IMR-90 (cell line): ENCODE data around the gene TMEM204. TPM values are rescaled to one million over a fixed set of nuclear protein-coding genes. Genes with fewer than 3 reads are reported as not detected.

Experiments used
- ATAC-seq: fragments of 200-7000 bp; cut with Tn5 transposase; 2 replicates; pipeline ENCODE4 v1.9.1; 2020; ENCODE audit warnings: low read depth, mild to moderate bottlenecking, moderate library complexity
- BruUV-seq: library from RNA; stranded (reverse); fragments of 400-500 nt; replicated peaks from 2 replicates; lab custom pipeline; 2021; lab: Mats Ljungman, UMichigan
- CTCF ChIA-PET: fragments of 300-600 bp; formaldehyde crosslinking; extraction: SDS; loops from one replicate; lab custom pipeline; 2021; ENCODE audit warnings: antibody characterized with exemption; lab: Yijun Ruan, JAX
- POLR2A ChIA-PET: fragments of 300-600 bp; sonication (Branson Sonifier 250); formaldehyde crosslinking; loops from one replicate; lab custom pipeline; 2022; ENCODE audit warnings: antibody characterized with exemption; ENCODE audit not compliant: unreplicated experiment; lab: Charles Lee
- DNase-seq: peaks from one replicate; pipeline ENCODE4 v3.0.0; 2013
- H2AFZ ChIP-seq: replicated peaks from 2 replicates; pipeline ENCODE3; 2013; ENCODE audit warnings: low read length, mild to moderate bottlenecking; ENCODE audit not compliant: poor library complexity
- H2AK5ac ChIP-seq: 2 replicates; pipeline ENCODE4 v1.6.1; 2013; ENCODE audit warnings: low read depth, low read length, inconsistent platforms
- H2AK9ac ChIP-seq: replicated peaks from 2 replicates; pipeline ENCODE3; 2013; ENCODE audit warnings: mild to moderate bottlenecking, low read depth, low read length, moderate library complexity; ENCODE audit not compliant: poor library complexity
- H2BK120ac ChIP-seq: 2 replicates; pipeline ENCODE4 v1.6.1; 2013; ENCODE audit warnings: low read depth, low read length, inconsistent platforms
- H2BK15ac ChIP-seq: 3 replicates; pipeline ENCODE4 v1.6.1; 2013; ENCODE audit warnings: low read depth, low read length, inconsistent platforms
- H2BK20ac ChIP-seq: 2 replicates; pipeline ENCODE4 v1.6.1; 2013; ENCODE audit warnings: low read depth, mild to moderate bottlenecking, inconsistent platforms, low read length, moderate library complexity
- H2BK5ac ChIP-seq: 2 replicates; pipeline ENCODE4 v1.6.1; 2013; ENCODE audit warnings: mild to moderate bottlenecking, low read depth, low read length, inconsistent platforms; ENCODE audit not compliant: poor library complexity, severe bottlenecking
- H3K14ac ChIP-seq: replicated peaks from 2 replicates; pipeline ENCODE4 v1.6.1; 2013; ENCODE audit warnings: low read depth, low read length, inconsistent platforms
- H3K18ac ChIP-seq: 2 replicates; pipeline ENCODE4 v1.6.1; 2013; ENCODE audit warnings: low read depth, low read length, control low read depth
- H3K23ac ChIP-seq: 2 replicates; pipeline ENCODE4 v1.6.1; 2013; ENCODE audit warnings: low read depth, low read length, inconsistent platforms
- H3K27ac ChIP-seq: 2 replicates; pipeline ENCODE4 v1.5.1; 2013; ENCODE audit warnings: mild to moderate bottlenecking, control low read depth, low read length; ENCODE audit not compliant: insufficient read depth
- H3K27me3 ChIP-seq: 2 replicates; pipeline ENCODE4 v1.6.1; 2013; ENCODE audit warnings: low read length; ENCODE audit not compliant: control insufficient read depth, insufficient read depth
- H3K36me3 ChIP-seq: 2 replicates; pipeline ENCODE4 v1.6.1; 2013; ENCODE audit warnings: low read length, mixed read lengths; ENCODE audit not compliant: control insufficient read depth, insufficient read depth
- H3K4ac ChIP-seq: 2 replicates; pipeline ENCODE4 v1.6.1; 2013; ENCODE audit warnings: low read depth, low read length, inconsistent platforms
- H3K4me1 ChIP-seq: 2 replicates; pipeline ENCODE4 v1.6.1; 2013; ENCODE audit warnings: low read length, mixed read lengths; ENCODE audit not compliant: control insufficient read depth, insufficient read depth
- H3K4me2 ChIP-seq: 2 replicates; pipeline ENCODE4 v1.6.1; 2013; ENCODE audit warnings: low read depth, mild to moderate bottlenecking, control low read depth, low read length, moderate library complexity
- H3K4me3 ChIP-seq: 2 replicates; pipeline ENCODE4 v1.5.1; 2013; ENCODE audit warnings: low read depth, mild to moderate bottlenecking, control low read depth, low read length, moderate library complexity; ENCODE audit not compliant: insufficient read depth
- H3K56ac ChIP-seq: 2 replicates; pipeline ENCODE4 v1.6.1; 2013; ENCODE audit warnings: low read length, inconsistent platforms; ENCODE audit not compliant: insufficient read depth; ENCODE audit errors: extremely low read depth
- H3K79me1 ChIP-seq, 2 experiments: 2 replicates each; pipeline ENCODE4 v1.6.1; 2013; ENCODE audit warnings: low read length in 2 of 2, inconsistent platforms in 1 of 2, low read depth in 1 of 2
- H3K9ac ChIP-seq: 2 replicates; pipeline ENCODE4 v1.6.1; 2013; ENCODE audit warnings: low read depth, low read length, control low read depth
- H3K9me1 ChIP-seq: 2 replicates; pipeline ENCODE4 v1.6.1; 2013; ENCODE audit warnings: low read length, inconsistent platforms; ENCODE audit not compliant: insufficient read depth
- H3K9me3 ChIP-seq: 2 replicates; pipeline ENCODE4 v1.6.1; 2013; ENCODE audit warnings: low read length; ENCODE audit not compliant: control insufficient read depth, insufficient read depth
- H4K20me1 ChIP-seq: 2 replicates; pipeline ENCODE4 v1.6.1; 2013; ENCODE audit warnings: low read length, inconsistent platforms; ENCODE audit not compliant: insufficient read depth
- H4K5ac ChIP-seq: 2 replicates; pipeline ENCODE4 v1.6.1; 2013; ENCODE audit warnings: mild to moderate bottlenecking, low read depth, low read length, control low read depth
- H4K8ac ChIP-seq, 2 experiments: 2 replicates each; pipeline ENCODE4 v1.6.1; 2013; ENCODE audit warnings: low read depth in 2 of 2, low read length in 2 of 2, control low read depth in 1 of 2, inconsistent platforms in 1 of 2
- H4K91ac ChIP-seq: 2 replicates; pipeline ENCODE4 v1.6.1; 2013; ENCODE audit warnings: low read depth, low read length, inconsistent platforms; ENCODE audit not compliant: insufficient read depth
- BHLHE40 ChIP-seq: fragments of 150-350 bp; IDR thresholded peaks from 2 replicates; pipeline ENCODE4 v1.6.1; 2016; ENCODE audit warnings: mild to moderate bottlenecking, low read depth, low read length
- CHD1 ChIP-seq: IDR thresholded peaks from 2 replicates; pipeline ENCODE4 v1.6.1; 2012; ENCODE audit warnings: low read depth, low read length, improper control_type of control experiment
- CTCF ChIP-seq: conservative IDR thresholded peaks from 2 replicates; pipeline ENCODE4 v1.5.1; 2012; ENCODE audit warnings: mild to moderate bottlenecking, low read depth, low read length, improper control_type of control experiment
- ELK1 ChIP-seq: fragments of 150-350 bp; IDR thresholded peaks from 2 replicates; pipeline ENCODE4 v1.6.1; 2016; ENCODE audit warnings: low read depth, mild to moderate bottlenecking, low read length, moderate library complexity, borderline replicate concordance
- FOS ChIP-seq: fragments of 150-350 bp; IDR thresholded peaks from 2 replicates; pipeline ENCODE4 v1.6.1; 2016; ENCODE audit warnings: low read depth, low read length
- MAFK ChIP-seq: IDR thresholded peaks from 2 replicates; pipeline ENCODE4 v1.6.1; 2012; ENCODE audit warnings: low read depth, low read length, improper control_type of control experiment
- MXI1 ChIP-seq: IDR thresholded peaks from 2 replicates; pipeline ENCODE4 v1.6.1; 2012; ENCODE audit warnings: low read depth, mild to moderate bottlenecking, low read length, moderate library complexity, borderline replicate concordance
- RFX5 ChIP-seq: IDR thresholded peaks from 2 replicates; pipeline ENCODE4 v1.8.0; 2012; ENCODE audit warnings: low read depth, mild to moderate bottlenecking, low read length, moderate library complexity
- USF2 ChIP-seq: fragments of 150-350 bp; IDR thresholded peaks from 2 replicates; pipeline ENCODE4 v1.6.1; 2017; ENCODE audit warnings: mild to moderate bottlenecking, antibody characterized with exemption, low read length, low read depth
- WGBS, 2 experiments: methylation state at CpG; one replicate each; pipeline versions ENCODE4 v1.1.5 to v1.1.7; 2013; ENCODE audit warnings: missing lambda C conversion rate in 2 of 2; ENCODE audit not compliant: insufficient read length in 1 of 2; ENCODE audit errors: extremely low coverage in 2 of 2; 5-methylcytosine and 5-hydroxymethylcytosine counted together
- dilution Hi-C: fragments of 300-500 bp; cut with HindIII; formaldehyde crosslinking; loops from one replicate; pipeline ENCODE4 v1.14.3; 2018; ENCODE audit warnings: low sequenced_read_pairs; ENCODE audit not compliant: unreplicated experiment
- in situ Hi-C: fragments of 300-500 bp; cut with MboI; formaldehyde crosslinking; loops from 3 replicates; pipeline ENCODE4 v1.14.3; 2019; ENCODE audit warnings: low sequenced_read_pairs, inconsistent platforms, mixed read lengths
- intact Hi-C: fragments of 100-400 bp; cut with micrococcal nuclease; formaldehyde crosslinking; loops from 2 replicates; pipeline ENCODE4 v1.10.0; 2022
- polyA plus RNA-seq, 3 experiments: library from polyadenylated mRNA; depleted of rRNA; stranded (reverse); fragments of >200 nt; gene quantifications; 2 replicates each; pipeline ENCODE4 v1.2.3, GENCODE V29; 2012; ENCODE audit warnings: low replicate concordance in 1 of 3
- total RNA-seq: library from RNA; depleted of rRNA; stranded (reverse); fragments of >200 nt; gene quantifications from 2 replicates; pipeline ENCODE4 v1.2.3, GENCODE V29; 2012

The TMEM204 gene
- total and polyA plus RNA-seq, 2 of the 4 experiments (the other 2 are of a cell fraction), result 7.0 to 12.3 TPM

- no peak overlapping the region for H4K8ac ChIP-seq
- no peak overlapping the region for H2AK5ac ChIP-seq
- no peak overlapping the region for H2BK20ac ChIP-seq
- whole genome bisulfite sequencing, 2 experiments, result 84% methylated on average over 5 of the region's 16 CpGs; no CpG with 5 or more reads in 1 of the 2 experiments
- H3K4me2 ChIP-seq, result no peak overlapping the region
- TF ChIP-seq USF2 (no peak), CHD1 (no peak), MXI1 (no peak), RFX5 (no peak), CTCF (no peak), MAFK (no peak), FOS (no peak), ELK1 (no peak), BHLHE40 (no peak)
- dilution Hi-C loops (no loop called here), in situ Hi-C loops (no loop called here), intact Hi-C loops (no loop called here)
- no peak overlapping the region for H2BK5ac ChIP-seq
- DNase-seq (no peak), ATAC-seq (no peak)
- POLR2A ChIA-PET, result no interaction called here
- H4K5ac ChIP-seq, result no peak overlapping the region
- H3K4ac ChIP-seq, result no peak overlapping the region
- no peak overlapping the region for H2AFZ ChIP-seq
- no peaks in the 10 kb centered on the region for H4K20me1 ChIP-seq
- BruUV-seq, result no TSS peak
- H3K56ac ChIP-seq, result no peak overlapping the region
- no peak overlapping the region for H3K27ac ChIP-seq
- no peak overlapping the region for H3K18ac ChIP-seq
- H3K9ac ChIP-seq, result no peak overlapping the region
- H3K4me1 ChIP-seq, result no peaks in the 10 kb centered on the region
- H3K23ac ChIP-seq, result no peak overlapping the region
- no peaks in the 10 kb centered on the region for H3K79me1 ChIP-seq
- no peak overlapping the region for H2BK120ac ChIP-seq
- CTCF ChIA-PET, result no interaction called here
- no peak overlapping the region for H4K91ac ChIP-seq
- H3K36me3 ChIP-seq, result peaks cover 25% of the 10 kb centered on the region
- H2AK9ac ChIP-seq, result no peak overlapping the region
- no peaks in the 10 kb centered on the region for H3K9me1 ChIP-seq
- no peak overlapping the region for H3K14ac ChIP-seq
- H3K4me3 ChIP-seq, result no peak overlapping the region
- H3K9me3 ChIP-seq, result no peaks in the 10 kb centered on the region
- H3K27me3 ChIP-seq, result no peaks in the 10 kb centered on the region
- H2BK15ac ChIP-seq, result no peak overlapping the region
Measured at GRCh38 chr16:1592446-1592845, 59.0 kb downstream of the TMEM204 start.
